Hematopoietic multipotent progenitor cell (in vitro differentiated cells): ENCODE data around the gene COA7. TPM values are rescaled to one million over a fixed set of nuclear protein-coding genes. Genes with fewer than 3 reads are reported as not detected.
"Not testable (repeated sequence)": the region's sequence is repeated elsewhere in the genome, so short reads cannot be mapped to it uniquely, and the experiment has no call there.

Experiments
- DNase-seq, 3 donors: peaks; one replicate each; pipeline ENCODE4 v3.0.0-alpha.2; 2011 to 2015; ENCODE audit warnings: low read depth in 2 of 3, low spot score in 2 of 3
- total RNA-seq: library from RNA; depleted of rRNA; stranded (reverse); fragments of >200 nt; gene quantifications from one replicate; pipeline ENCODE4 v1.2.3, GENCODE V29; 2012

Gene COA7
- total RNA-seq, 1 donor, result 8.1 TPM

DNA sequence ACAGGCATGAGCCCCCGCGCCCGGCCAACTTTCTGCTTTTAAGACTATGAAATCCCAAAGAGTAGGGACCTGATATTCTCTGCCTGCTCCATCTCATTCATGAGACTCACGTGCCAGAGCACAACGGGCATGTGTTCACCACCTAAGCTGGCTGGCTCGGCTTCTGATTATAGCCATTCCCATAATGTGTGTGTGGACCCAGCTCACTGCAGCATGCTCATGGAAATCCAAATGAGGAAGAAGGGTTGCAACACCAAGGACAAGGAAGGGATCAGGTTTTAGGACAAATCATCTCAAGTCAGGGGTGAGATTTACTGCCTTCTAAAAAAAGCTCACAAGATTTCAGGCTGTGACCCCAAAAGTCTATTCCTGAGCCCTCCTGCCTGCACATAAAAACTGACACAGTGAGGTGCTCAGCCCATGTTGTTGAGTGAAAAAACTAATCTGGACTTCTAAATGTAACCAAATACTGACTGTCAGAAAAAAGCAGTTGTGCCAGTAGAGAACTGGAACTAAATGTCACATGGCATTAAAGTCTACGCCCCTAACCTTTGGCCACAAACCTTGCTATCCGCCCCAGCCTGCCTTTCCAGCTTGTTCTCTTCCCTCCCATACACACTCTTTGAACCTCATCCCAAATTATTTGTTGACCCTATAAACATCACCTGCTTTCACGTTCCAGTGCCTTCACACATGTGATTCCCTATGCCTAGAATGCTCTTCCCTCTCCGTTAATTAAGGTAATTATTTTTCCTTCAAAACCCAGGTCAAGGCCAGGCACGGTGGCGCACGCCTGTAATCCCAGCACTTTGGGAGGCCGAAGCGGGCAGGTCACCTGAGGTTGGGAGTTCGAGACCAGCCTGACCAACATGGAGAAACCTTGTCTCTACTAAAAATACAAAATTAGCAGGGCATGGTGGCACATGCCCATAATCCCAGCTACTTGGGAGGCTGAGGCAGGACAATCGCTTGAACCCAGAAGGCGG lies 9.1 kb upstream of the COA7 start:
- no peak for DNase-seq

DNA sequence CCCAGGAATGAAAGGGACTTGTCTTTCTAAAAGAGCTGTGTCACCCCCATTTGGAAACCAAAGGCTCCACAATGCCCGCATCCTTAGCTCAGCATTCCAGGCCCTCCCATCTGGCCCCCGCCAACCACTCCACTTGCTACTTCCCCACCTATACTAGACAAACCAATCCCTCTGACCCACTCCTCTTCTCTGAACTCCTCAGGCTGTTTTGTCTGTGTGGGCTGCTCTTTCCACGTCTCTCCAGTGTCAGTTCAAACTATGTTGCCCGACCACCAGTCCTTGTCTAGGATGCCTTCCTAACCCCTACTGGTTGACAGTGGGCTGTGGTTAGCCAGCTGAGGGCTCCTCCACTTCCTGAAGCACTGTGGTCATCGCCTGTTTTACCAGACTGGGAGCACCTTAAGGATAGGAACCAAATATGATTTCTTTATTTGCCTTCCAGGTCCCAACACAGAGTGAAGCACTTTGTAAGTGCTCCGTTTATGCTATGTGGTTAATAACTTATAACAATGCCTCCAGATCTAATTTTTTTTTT lies 8.1 kb upstream of the COA7 start:
- no peak for DNase-seq

GRCh38 chr1:52702886-52703787 lies 5.0 kb upstream of the COA7 start:
- peak; percentile 59 to 92 (median 80) for DNase-seq

DNA sequence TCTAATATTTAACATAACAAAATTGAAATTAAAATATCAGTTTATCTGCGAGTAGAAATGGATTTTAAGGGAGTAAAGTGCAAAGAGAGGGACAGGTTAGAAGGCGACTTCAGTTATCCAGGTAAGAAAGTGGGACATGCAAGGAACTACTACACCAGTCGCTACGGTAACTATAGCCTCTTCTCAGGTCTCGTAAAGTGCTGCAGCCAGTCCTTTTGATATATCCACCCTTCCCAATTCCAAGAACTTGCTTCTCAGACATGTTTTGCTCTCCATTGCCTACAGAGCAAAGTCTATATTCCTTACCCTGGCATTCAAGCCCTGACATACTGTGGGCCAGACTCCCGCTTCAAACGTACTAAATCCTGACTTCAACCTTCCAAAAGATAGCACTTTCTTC lies 2.5 kb downstream of the COA7 start:
- no peak for DNase-seq

DNA sequence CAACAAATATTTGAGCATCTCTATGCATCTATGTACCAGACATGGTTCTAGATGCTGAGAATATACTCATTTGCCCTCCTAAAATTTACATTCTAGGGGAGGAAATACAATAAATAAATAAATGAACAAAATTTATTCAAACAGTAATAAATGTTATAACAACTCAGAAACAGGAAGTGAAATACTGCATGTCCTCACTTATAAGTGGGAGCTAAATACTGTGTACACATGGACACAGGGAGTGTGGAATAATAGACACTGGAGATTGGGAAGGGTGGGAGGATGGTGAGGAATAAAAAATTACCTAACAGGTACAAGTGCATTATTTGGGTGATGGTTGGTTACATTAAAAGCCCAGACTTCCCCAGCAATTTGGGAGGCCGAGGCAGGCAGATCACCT lies 4.3 kb downstream of the COA7 start:
- DNase-seq, result no peak

- not testable (repeated sequence) for DNase-seq
Observed at GRCh38 chr1:52693351-52693750, 4.8 kb downstream of the COA7 start.

DNA sequence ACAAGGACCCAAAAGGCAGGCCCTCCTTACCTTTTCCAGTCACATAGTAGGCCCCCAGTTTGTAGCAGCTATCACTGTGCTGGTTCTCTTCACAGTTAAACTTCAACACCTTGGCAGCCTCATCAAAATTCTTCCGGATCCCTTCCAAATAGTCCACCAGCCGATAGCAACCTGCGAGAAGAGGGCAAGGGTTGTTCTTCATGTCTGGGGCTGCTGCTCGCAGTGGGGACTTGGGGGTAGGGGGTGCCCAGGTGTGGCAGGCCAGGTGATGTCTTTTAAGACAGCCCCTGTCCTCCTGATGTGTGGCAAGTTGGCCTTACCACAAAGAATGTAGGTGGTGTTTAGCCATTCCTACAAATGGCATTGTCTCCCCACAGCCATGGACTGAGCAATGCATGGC lies 5.5 kb downstream of the COA7 start:
- DNase-seq, result no peak

DNA sequence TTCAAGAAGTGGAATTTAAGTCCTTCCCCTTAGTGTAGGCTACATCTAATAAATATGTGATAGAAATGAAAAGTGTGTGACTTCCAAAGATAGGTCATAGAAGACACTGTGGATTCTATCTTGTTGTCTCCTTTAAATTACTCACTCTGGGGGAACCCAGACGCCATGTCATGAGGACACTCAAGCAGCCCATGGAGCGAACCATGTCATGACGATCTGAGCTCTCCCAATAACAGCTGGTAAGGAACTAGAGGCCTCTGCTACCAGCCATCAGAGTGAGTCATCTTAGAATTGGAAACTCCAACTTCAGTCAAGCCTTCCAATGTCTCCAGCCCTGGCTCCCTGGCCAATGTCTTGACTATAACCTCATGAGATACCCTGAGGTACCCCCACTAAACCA lies 6.3 kb downstream of the COA7 start:
- no peak for DNase-seq

GRCh38 chr1:52686830-52687229 lies 11.3 kb downstream of the COA7 start:
- DNase-seq, result no peak

GRCh38 chr1:52686261-52686751 lies 11.8 kb downstream of the COA7 start:
- peak; percentile 58 to 88 (median 77) for DNase-seq

GRCh38 chr1:52684545-52684944 lies 13.6 kb downstream of the COA7 start:
- DNase-seq, result no peak

- DNase-seq, result no peak
Observed at GRCh38 chr1:52683367-52683940, 14.7 kb downstream of the COA7 start.

DNA sequence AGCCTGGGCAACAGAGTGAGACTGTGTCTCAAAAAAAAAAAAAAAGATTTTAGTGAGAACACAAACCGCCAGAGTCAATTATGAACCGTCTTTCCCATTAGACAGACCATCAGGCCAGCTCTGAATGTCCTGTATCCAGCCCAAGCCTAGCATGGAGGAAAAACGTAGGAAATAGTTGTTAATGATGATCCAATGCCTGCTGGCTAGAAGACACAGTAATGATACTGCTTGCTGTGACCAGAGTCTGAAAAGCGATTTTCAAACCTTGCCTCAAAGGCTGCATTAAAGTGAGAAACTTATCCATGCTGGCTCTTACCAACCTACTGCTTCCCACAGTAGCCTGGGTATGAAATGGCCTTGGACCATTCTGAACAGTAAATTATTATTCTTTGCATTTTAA lies 17.0 kb downstream of the COA7 start:
- no peak for DNase-seq

DNA sequence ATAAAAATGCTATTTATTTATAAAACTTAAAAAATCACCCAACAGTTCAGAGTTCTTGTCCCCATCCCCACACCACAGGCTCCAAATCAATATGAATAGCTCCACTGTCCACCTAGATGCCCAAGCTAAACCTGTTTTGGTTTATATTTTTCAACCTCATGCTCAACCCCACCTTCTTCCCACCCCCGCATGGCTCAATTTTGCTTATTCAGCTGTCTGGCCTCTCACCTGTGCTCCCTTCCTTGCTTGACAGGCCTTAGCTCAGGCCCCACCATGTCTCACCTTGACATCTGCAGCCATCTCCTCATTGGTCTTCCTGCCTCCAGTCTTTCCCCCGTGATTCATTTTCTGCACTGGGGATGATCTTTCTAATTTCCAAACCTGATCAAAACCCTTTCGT lies 17.8 kb downstream of the COA7 start:
- no peak for DNase-seq

DNA sequence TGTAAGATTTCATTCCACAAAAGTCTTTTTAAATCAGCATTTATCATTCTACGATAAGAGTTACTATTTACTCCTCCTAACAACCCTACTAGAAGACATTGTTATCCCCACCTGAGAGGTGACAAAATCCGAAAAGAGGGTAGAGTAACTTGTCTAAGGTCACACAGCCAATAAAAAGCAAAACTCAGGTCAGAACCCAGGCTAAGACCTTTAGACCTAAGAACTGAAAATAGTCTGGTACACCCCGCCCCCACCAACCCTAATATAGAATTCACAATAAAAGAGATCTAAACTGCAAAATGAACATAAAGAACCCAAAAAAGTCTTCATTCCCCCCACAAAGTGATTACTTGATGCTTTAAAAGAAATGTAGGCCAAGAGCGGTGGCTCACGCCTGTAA lies 18.6 kb downstream of the COA7 start:
- DNase-seq, result no peak

- no peak for DNase-seq
Observed at GRCh38 chr1:52679048-52679447, 19.1 kb downstream of the COA7 start.

- peak in 1 of 3 donors; percentile 8 for DNase-seq
Observed at GRCh38 chr1:52677076-52677806, 20.9 kb downstream of the COA7 start.

DNA sequence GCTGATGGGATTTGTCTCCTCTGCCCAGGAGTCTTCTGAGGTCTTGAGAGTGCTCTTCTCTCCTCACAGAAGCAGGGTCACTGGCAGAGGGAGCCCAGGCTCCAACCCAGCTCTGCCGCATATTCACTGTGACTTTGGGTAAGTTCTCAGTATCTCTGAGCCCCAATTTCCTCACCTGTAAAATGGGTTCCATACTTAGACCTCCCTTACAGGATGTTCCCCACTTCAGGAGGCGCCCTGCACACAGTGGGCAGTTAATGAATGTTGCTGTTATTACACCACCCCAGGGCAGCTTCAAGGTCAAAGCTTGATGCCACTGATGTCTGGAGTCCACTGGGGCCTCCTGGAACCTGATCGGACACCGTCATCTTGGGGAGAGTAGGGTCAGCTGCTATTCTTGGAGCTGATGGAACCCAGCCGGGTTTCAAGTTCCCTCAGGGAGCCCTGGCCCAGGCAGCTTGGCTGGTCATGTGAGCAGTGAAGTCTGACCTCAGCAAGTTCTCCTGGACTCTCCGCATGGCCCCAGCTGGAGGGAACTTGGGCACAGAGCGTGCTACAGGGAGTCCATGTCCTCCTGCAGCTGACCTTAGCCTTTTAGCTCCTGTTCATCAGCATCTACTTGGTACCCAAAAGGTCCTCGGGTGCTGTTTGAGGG lies 21.8 kb downstream of the COA7 start:
- no peak for DNase-seq
